SK-N-SH (cell line): ENCODE results near the gene HSCB.

Experiments
- CTCF ChIP-seq: fragments of 200-600 bp; sonication (generic); IDR thresholded peaks from 2 replicates; pipeline ENCODE4 v1.6.1; 2017; ENCODE audit warnings: antibody characterized with exemption, mild to moderate bottlenecking, moderate library complexity
- ELF1 ChIP-seq: IDR thresholded peaks from 2 replicates; pipeline ENCODE4 v1.4.0; 2012
- MXI1 ChIP-seq: IDR thresholded peaks from 2 replicates; pipeline ENCODE4 v1.6.1; 2012; ENCODE audit warnings: mild to moderate bottlenecking, low read depth, low read length, improper control_type of control experiment
- POLR2AphosphoS5 ChIP-seq: IDR thresholded peaks from 2 replicates; pipeline ENCODE4 v1.6.1; 2012; ENCODE audit warnings: low read depth, low read length
- REST ChIP-seq: IDR thresholded peaks from 2 replicates; pipeline ENCODE4 v1.6.1; 2012; ENCODE audit warnings: mild to moderate bottlenecking, low read depth, low read length, moderate library complexity
- SMC3 ChIP-seq: IDR thresholded peaks from 2 replicates; pipeline ENCODE4 v1.6.1; 2012; ENCODE audit warnings: low read depth, low read length, improper control_type of control experiment
- USF1 ChIP-seq: IDR thresholded peaks from 2 replicates; pipeline ENCODE4 v1.4.0; 2012; ENCODE audit warnings: low read depth, borderline replicate concordance
- YY1 ChIP-seq: IDR thresholded peaks from 2 replicates; pipeline ENCODE4 v1.4.0; 2012; ENCODE audit warnings: low read depth, mild to moderate bottlenecking
- ZBTB33 ChIP-seq: IDR thresholded peaks from 2 replicates; pipeline ENCODE4 v1.4.0; 2012; ENCODE audit warnings: low read depth, borderline replicate concordance

- no peak for TF ChIP-seq USF1
- no peak for TF ChIP-seq POLR2AphosphoS5
- TF ChIP-seq CTCF: no peak
- no peak for TF ChIP-seq YY1
- no peak for TF ChIP-seq MXI1
- TF ChIP-seq REST: no peak
- no peak for TF ChIP-seq ELF1
- TF ChIP-seq ZBTB33: no peak
- TF ChIP-seq SMC3: no peak
These were observed 35.0 kb upstream of the HSCB start for GRCh38 chr22:28706845-28707244.
